Amygdala (tissue), 56 donors: ENCODE measurements around the gene FAM240A.
A peak's percentile ranks its signal among the peaks of the same experiment; 100 is the strongest.

Experiments used
- DNase-seq, 56 donors: peaks; one replicate each; lab custom pipeline; 2025; lab: John Stamatoyannopoulos, UW

Gene FAM240A

GRCh38 chr3:46619845-46620778 is 7.8 kb downstream of the FAM240A start:
- DNase-seq = no peak

- DNase-seq = no peak
These were observed 12.2 kb downstream of the FAM240A start for GRCh38 chr3:46624533-46624932.

GRCh38 chr3:46624975-46625490 is 12.7 kb downstream of the FAM240A start:
- DNase-seq = no peak

- no peak for DNase-seq
These were observed 13.7 kb downstream of the FAM240A start for GRCh38 chr3:46626039-46626438.

- DNase-seq = no peak
These were observed 14.8 kb downstream of the FAM240A start for GRCh38 chr3:46627078-46627477.

- peak in 26 of 56 donors; percentile 6 to 53 (median 30) for DNase-seq
These were observed 16.6 kb downstream of the FAM240A start for GRCh38 chr3:46628901-46629369.

GRCh38 chr3:46629551-46630517 is 17.5 kb downstream of the FAM240A start:
- DNase-seq = peak in 48 of 56 donors; percentile 12 to 83 (median 51)

- no peak for DNase-seq
These were observed 20.5 kb downstream of the FAM240A start for GRCh38 chr3:46632792-46633191.

- DNase-seq = no peak
These were observed 22.5 kb downstream of the FAM240A start for GRCh38 chr3:46634856-46635255.

- no peak for DNase-seq
These were observed 26.9 kb downstream of the FAM240A start for GRCh38 chr3:46639221-46639620.

GRCh38 chr3:46640927-46641326 is 28.6 kb downstream of the FAM240A start:
- no peak for DNase-seq

- DNase-seq = no peak
These were observed 30.6 kb downstream of the FAM240A start for GRCh38 chr3:46642971-46643370.

- DNase-seq = no peak
These were observed 31.4 kb downstream of the FAM240A start for GRCh38 chr3:46643701-46644100.

- DNase-seq = no peak
These were observed 34.4 kb downstream of the FAM240A start for GRCh38 chr3:46646700-46647099.

- no peak for DNase-seq
These were observed 35.8 kb downstream of the FAM240A start for GRCh38 chr3:46648096-46648495.

- DNase-seq = no peak
These were observed 37.1 kb downstream of the FAM240A start for GRCh38 chr3:46649436-46649835.

- DNase-seq = no peak
These were observed 38.8 kb downstream of the FAM240A start for GRCh38 chr3:46651084-46651483.

- DNase-seq = no peak
These were observed 42.9 kb downstream of the FAM240A start for GRCh38 chr3:46655271-46655670.

- no peak for DNase-seq
These were observed 44.6 kb downstream of the FAM240A start for GRCh38 chr3:46656778-46657556.

- no peak for DNase-seq
These were observed 47.0 kb downstream of the FAM240A start for GRCh38 chr3:46659285-46659684.
